ENCODE data around the gene CMSS1. TPM values are rescaled to one million over a fixed set of nuclear protein-coding genes. Genes with fewer than 3 reads are reported as not detected.

The CMSS1 gene
- total RNA-seq, 1 donor from 2014 or later = 28.4 TPM

- DNase-seq (ENCODE audit: low read depth) = no peak
- TF ChIP-seq CTCF (conservative IDR thresholded peaks at IDR 0.05; ENCODE audit: low read depth, low read length) = no peak
- no peak overlapping the region for H3K4me3 ChIP-seq (ENCODE audit: low read depth, low read length)
Observed at GRCh38 chr3:99776516-99777209, 41.0 kb upstream of the CMSS1 start.

GRCh38 chr3:99777210-99777549 is 40.5 kb upstream of the CMSS1 start:
- DNase-seq (ENCODE audit: low read depth) = no peak
- no peak for TF ChIP-seq CTCF (conservative IDR thresholded peaks at IDR 0.05; ENCODE audit: low read depth, low read length)
- no peak overlapping the region for H3K4me3 ChIP-seq (ENCODE audit: low read depth, low read length)

- DNase-seq (ENCODE audit: low read depth) = no peak
- TF ChIP-seq CTCF (conservative IDR thresholded peaks at IDR 0.05; ENCODE audit: low read depth, low read length) = no peak
- H3K4me3 ChIP-seq (ENCODE audit: low read depth, low read length) = no peak overlapping the region
Observed at GRCh38 chr3:99777708-99778107, 40.0 kb upstream of the CMSS1 start.

- H3K4me3 ChIP-seq (ENCODE audit: low read depth, low read length) = no peak overlapping the region
- no peak for TF ChIP-seq CTCF (conservative IDR thresholded peaks at IDR 0.05; ENCODE audit: low read depth, low read length)
- DNase-seq (ENCODE audit: low read depth) = no peak
Observed at GRCh38 chr3:99780749-99781148, 36.9 kb upstream of the CMSS1 start.

GRCh38 chr3:99781761-99782160 is 35.9 kb upstream of the CMSS1 start:
- TF ChIP-seq CTCF (conservative IDR thresholded peaks at IDR 0.05; ENCODE audit: low read depth, low read length) = no peak
- DNase-seq (ENCODE audit: low read depth) = no peak
- H3K4me3 ChIP-seq (ENCODE audit: low read depth, low read length) = no peak overlapping the region

- TF ChIP-seq CTCF (conservative IDR thresholded peaks at IDR 0.05; ENCODE audit: low read depth, low read length) = no peak
- peak; percentile 95 for DNase-seq (ENCODE audit: low read depth)
- H3K4me3 ChIP-seq (ENCODE audit: low read depth, low read length) = no peak overlapping the region
Observed at GRCh38 chr3:99783011-99783573, 34.6 kb upstream of the CMSS1 start.

All from epithelial cell of proximal tubule (primary cell).